OCI-LY7 (cell line): ENCODE data around the gene CCDC178. TPM values are rescaled to one million over a fixed set of nuclear protein-coding genes. Genes with fewer than 3 reads are reported as not detected.

ENCODE experiments used
- BruUV-seq: library from RNA; stranded (reverse); fragments of 400-500 nt; replicated peaks from 2 replicates; lab custom pipeline; 2021; lab: Mats Ljungman, UMichigan
- CTCF ChIA-PET: fragments of 300-600 bp; sonication (Branson Sonifier 250); formaldehyde crosslinking; loops from one replicate; lab custom pipeline; 2022; ENCODE audit warnings: antibody characterized with exemption; ENCODE audit not compliant: unreplicated experiment; lab: Charles Lee
- POLR2A ChIA-PET: fragments of 300-600 bp; sonication (Branson Sonifier 250); formaldehyde crosslinking; loops from one replicate; lab custom pipeline; 2022; ENCODE audit warnings: antibody characterized with exemption; lab: Charles Lee
- DNase-seq: peaks from one replicate; pipeline ENCODE4 v3.0.0-alpha.2; 2015; ENCODE audit warnings: low spot score
- H2AFZ ChIP-seq: fragments of 200-600 bp; sonication (generic), shearing (Covaris generic); 2 replicates; pipeline ENCODE4 v1.6.1; 2014; ENCODE audit warnings: mild to moderate bottlenecking, antibody characterized with exemption, low read length, moderate library complexity
- H3K27ac ChIP-seq: fragments of 200-600 bp; sonication (generic); 2 replicates; pipeline ENCODE4 v1.5.1; 2014; ENCODE audit warnings: mixed run types, low read depth, mild to moderate bottlenecking, moderate library complexity, low read length, inconsistent platforms; ENCODE audit not compliant: poor library complexity, severe bottlenecking
- H3K36me3 ChIP-seq: fragments of 200-600 bp; sonication (generic); 2 replicates; pipeline ENCODE4 v1.6.1; 2014; ENCODE audit warnings: mild to moderate bottlenecking, antibody characterized with exemption, low read length, moderate library complexity, mixed read lengths; ENCODE audit not compliant: insufficient read depth
- H3K4me1 ChIP-seq: fragments of 200-600 bp; sonication (generic); 2 replicates; pipeline ENCODE4 v1.5.1; 2014; ENCODE audit warnings: mild to moderate bottlenecking, low read length; ENCODE audit not compliant: insufficient read depth, poor library complexity, severe bottlenecking
- H3K4me2 ChIP-seq: fragments of 200-600 bp; sonication (generic); 2 replicates; pipeline ENCODE4 v1.6.1; 2014; ENCODE audit warnings: mild to moderate bottlenecking, low read length
- H3K4me3 ChIP-seq: fragments of 200-600 bp; sonication (generic); 2 replicates; pipeline ENCODE4 v1.5.1; 2014; ENCODE audit warnings: mild to moderate bottlenecking, low read depth, low read length; ENCODE audit not compliant: poor library complexity, severe bottlenecking
- H3K79me2 ChIP-seq: fragments of 200-600 bp; sonication (generic); 2 replicates; pipeline ENCODE4 v1.6.1; 2016; ENCODE audit warnings: low read depth, mild to moderate bottlenecking, low read length, moderate library complexity, mixed read lengths; ENCODE audit not compliant: insufficient read depth
- H3K9me2 ChIP-seq: fragments of 200-600 bp; sonication (generic); 2 replicates; pipeline ENCODE4 v1.6.1; 2016; ENCODE audit warnings: mild to moderate bottlenecking, low read length, mixed read lengths; ENCODE audit not compliant: insufficient read depth
- H3K9me3 ChIP-seq: fragments of 200-600 bp; sonication (generic); 2 replicates; pipeline ENCODE4 v1.6.1; 2014; ENCODE audit warnings: mild to moderate bottlenecking, mixed run types, low read length, mixed read lengths
- H4K20me1 ChIP-seq: fragments of 200-600 bp; sonication (generic); 2 replicates; pipeline ENCODE4 v1.6.1; 2014; ENCODE audit warnings: mild to moderate bottlenecking, antibody characterized with exemption, low read length, moderate library complexity, mixed read lengths; ENCODE audit not compliant: insufficient read depth
- CTCF ChIP-seq: fragments of 200-600 bp; sonication (generic); conservative IDR thresholded peaks from 2 replicates; pipeline ENCODE4 v1.5.1; 2014; ENCODE audit warnings: mild to moderate bottlenecking, antibody characterized with exemption, low read length, moderate library complexity, mixed read lengths
- EZH2phosphoT487 ChIP-seq: fragments of 200-600 bp; sonication (generic); IDR thresholded peaks from 2 replicates; pipeline ENCODE4 v1.6.1; 2018; ENCODE audit warnings: low read depth, borderline replicate concordance, mild to moderate bottlenecking, mixed run types, antibody characterized with exemption, low read length, moderate library complexity, mixed read lengths
- intact Hi-C: fragments of 100-400 bp; cut with micrococcal nuclease; formaldehyde crosslinking; loops from one replicate; pipeline ENCODE4 v1.10.0; 2022; ENCODE audit not compliant: unreplicated experiment
- total RNA-seq, 2 experiments: library from RNA; depleted of rRNA in 1 of 2; stranded (reverse); fragments of >200 nt in 1 of 2; shearing (Covaris generic) in 1 of 2; gene quantifications; 2 replicates each; pipeline ENCODE4 v1.2.3, GENCODE V29; 2014 to 2022

Gene CCDC178
- total RNA-seq, 2 experiments from 2014 or later, result not detected

- Histone ChIP-seq H3K9me3 (no peaks in the 10 kb centered on the region), H3K9me2 (no peaks in the 10 kb centered on the region), H3K4me1 (no peaks in the 10 kb centered on the region), H3K27ac (no peak overlapping the region), H4K20me1 (no peaks in the 10 kb centered on the region), H3K4me2 (no peak overlapping the region), H3K4me3 (no peak overlapping the region), H3K36me3 (no peaks in the 10 kb centered on the region), H2AFZ (no peak overlapping the region), H3K79me2 (no peaks in the 10 kb centered on the region)
- POLR2A ChIA-PET, result no interaction called here
- DNase-seq, result no peak
- intact Hi-C loops, result no loop called here
- no TSS peak for BruUV-seq
- no peak for TF ChIP-seq EZH2phosphoT487
- TF ChIP-seq CTCF, result no peak
- CTCF ChIA-PET, result no interaction called here
Measured at GRCh38 chr18:33317640-33318039, 122.9 kb downstream of the CCDC178 start.

DNA sequence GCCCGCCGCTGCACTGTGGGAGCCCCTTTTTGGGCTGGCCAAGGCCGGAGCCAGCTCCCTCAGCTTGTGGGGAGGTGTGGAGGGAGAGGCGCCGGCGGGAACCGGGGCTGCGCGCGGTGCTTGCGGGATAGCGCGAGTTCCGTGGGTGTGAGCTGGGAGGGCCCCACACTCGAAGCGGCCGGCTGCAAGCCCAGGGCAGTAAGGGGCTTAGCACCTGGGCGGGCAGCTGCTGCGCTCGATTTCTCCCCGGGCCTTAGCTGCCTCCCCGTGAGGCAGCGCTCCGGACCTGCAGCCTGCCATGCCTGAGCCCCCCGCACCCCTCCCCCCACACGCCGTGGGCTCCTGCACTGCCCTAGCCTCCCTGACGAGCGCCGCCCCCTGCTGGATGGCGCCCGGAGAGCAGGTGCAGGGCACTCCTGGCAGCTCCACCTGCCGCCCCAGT is 124.4 kb downstream of the CCDC178 start:
- no peaks in the 10 kb centered on the region for H3K36me3 ChIP-seq
- intact Hi-C loops, result no loop called here
- H3K9me2 ChIP-seq, result no peaks in the 10 kb centered on the region
- no peaks in the 10 kb centered on the region for H3K4me1 ChIP-seq
- TF ChIP-seq EZH2phosphoT487, result no peak
- TF ChIP-seq CTCF, result no peak
- no peak overlapping the region for H3K4me3 ChIP-seq
- H3K79me2 ChIP-seq, result no peaks in the 10 kb centered on the region
- H3K9me3 ChIP-seq, result no peaks in the 10 kb centered on the region
- no TSS peak for BruUV-seq
- H3K27ac ChIP-seq, result no peak overlapping the region
- CTCF ChIA-PET, result no interaction called here
- POLR2A ChIA-PET, result no interaction called here
- H3K4me2 ChIP-seq, result no peak overlapping the region
- DNase-seq, result no peak
- no peak overlapping the region for H2AFZ ChIP-seq
- H4K20me1 ChIP-seq, result no peaks in the 10 kb centered on the region

DNA sequence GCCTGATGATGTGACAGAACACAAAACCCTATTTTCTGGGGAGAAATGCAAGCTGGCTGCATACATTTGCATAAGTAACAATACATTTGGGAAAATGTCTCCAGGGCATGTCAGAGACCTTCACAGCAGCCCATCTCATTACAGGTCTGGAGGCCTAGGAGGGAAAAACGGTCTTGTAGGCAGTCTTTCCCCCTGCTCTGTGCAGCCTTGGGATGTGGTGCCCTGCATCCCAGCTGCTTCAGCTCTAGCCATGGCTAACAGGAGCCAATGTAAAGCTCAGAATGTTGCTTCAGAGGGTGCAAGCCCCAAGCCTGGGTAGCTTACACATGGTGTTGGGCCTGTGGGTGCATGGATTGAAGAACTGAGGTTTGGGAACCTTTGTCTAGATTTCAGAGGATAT is 133.0 kb downstream of the CCDC178 start:
- no peaks in the 10 kb centered on the region for H3K79me2 ChIP-seq
- no peak overlapping the region for H3K4me3 ChIP-seq
- no peak overlapping the region for H3K27ac ChIP-seq
- no peaks in the 10 kb centered on the region for H3K9me2 ChIP-seq
- TF ChIP-seq EZH2phosphoT487 (no peak), CTCF (no peak)
- no peaks in the 10 kb centered on the region for H3K9me3 ChIP-seq
- H3K4me1 ChIP-seq, result no peaks in the 10 kb centered on the region
- no TSS peak for BruUV-seq
- intact Hi-C loops, result no loop called here
- no peaks in the 10 kb centered on the region for H3K36me3 ChIP-seq
- no peak overlapping the region for H2AFZ ChIP-seq
- ChIA-PET CTCF (no interaction called here), POLR2A (no interaction called here)
- DNase-seq, result no peak
- no peaks in the 10 kb centered on the region for H4K20me1 ChIP-seq
- no peak overlapping the region for H3K4me2 ChIP-seq
